NK-92 treated with Interleukin-12 subunit alpha and Interleukin-12 subunit beta, amount 100 ng/mL, for 24 hours (cell line): ENCODE data around the gene ZG16.

Experiments
- DNase-seq: peaks from one replicate; lab custom pipeline; 2025; lab: John Stamatoyannopoulos, UW

Gene ZG16

DNA sequence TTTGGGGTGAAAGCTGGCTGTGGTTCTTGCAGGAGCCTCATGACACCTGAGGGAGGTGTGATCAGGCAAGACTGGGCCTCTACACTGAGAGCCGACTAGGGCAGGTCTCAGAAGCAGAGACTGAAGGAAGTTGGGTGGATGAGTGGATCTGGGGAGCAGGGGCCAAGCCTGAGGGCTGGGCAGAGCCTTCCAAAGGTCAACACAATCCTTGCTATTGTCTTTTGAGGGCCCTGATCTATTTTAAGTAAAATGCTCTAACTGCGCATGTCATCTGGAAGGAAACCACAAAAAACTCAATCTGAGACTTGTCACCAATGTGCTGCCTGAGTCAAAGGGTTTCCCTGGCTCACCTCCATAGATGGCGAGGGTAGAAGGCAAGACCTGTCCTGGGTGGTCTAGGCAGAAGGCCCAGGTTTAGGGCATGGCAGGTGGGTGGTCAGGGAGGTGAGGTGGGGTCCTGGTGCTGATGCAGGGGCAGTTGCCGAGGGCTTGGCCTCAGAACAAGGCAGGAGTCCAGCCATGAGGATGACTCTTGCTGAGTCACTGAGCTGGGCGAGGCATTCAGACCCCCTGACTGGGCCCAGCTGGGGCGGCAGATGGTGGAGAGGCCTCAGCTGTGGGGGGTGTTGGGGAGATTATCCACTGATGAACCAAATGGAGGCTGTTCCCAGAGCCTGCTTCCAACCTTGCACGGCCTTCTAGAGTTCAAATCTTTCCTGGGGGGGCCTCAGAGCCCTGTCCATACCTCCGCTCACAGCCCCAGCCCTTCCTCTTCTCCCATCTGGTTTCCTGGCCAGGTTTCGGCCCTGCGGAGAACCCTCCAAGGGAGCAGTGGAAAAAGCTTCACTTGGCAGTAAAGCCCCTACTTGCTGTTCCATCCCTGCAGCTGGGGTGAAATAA lies 47.3 kb downstream of the ZG16 start:
- DNase-seq, result no peak

DNA sequence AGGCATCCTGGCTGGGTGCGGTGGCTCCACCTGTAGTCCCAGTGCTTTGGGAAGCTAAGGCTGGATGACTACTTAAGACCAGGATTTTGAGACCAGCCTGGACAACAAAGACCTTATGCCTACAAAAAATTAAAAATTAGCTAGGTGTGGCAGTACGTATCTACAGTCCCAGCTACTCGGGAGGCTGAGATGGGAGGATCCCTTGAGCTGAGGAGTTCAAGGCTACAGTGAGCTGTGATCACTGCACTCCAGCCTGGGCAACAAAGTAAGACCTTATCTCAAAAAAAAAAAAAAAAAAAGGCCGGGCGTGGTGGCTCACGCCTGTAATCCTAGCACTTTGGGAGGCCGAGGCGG lies 48.3 kb downstream of the ZG16 start:
- no peak for DNase-seq

DNA sequence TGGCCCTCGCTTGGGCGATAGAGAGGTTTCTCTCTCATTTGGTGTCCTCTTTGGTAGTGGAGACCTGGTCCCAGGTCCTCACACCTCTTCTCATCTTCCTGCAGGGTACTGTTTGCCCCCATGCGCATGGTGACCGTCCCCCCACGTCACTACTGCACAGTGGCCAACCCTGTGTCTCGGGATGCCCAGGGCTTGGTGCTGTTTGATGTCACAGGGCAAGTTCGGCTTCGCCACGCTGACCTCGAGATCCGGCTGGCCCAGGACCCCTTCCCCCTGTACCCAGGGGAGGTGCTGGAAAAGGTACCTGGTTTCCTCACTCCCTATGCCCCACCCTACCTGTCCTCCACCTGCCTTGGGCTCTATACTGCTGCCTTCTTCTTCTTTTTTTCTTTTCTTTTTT lies 52.7 kb downstream of the ZG16 start:
- DNase-seq, result no peak

DNA sequence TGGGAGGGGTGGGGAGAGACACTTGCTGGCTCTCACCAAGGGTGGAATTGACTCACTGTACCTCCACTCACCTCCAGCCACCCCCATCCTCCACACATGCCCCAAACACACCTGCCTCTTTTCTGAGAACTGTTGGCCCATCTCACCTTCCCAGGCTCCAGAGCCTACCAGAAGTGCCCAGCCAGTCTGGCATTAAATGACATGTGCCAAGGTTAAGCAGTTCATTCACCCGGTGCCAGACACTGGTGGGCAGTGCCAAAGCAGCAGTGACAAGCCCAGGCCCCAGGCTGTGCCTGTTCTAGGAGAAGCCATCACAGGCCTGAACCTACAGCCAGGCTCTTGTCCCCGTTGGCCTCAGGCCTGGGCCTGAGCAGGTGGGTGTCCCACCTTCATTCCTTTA lies 53.4 kb downstream of the ZG16 start:
- DNase-seq, result no peak
